Glomerular visceral epithelial cell (primary cell): ENCODE data around the gene ATP9B.

Source experiments
- DNase-seq: peaks from one replicate; pipeline ENCODE4 v3.0.0-alpha.2; 2016; ENCODE audit errors: extremely low spot score

ATP9B gene

DNA sequence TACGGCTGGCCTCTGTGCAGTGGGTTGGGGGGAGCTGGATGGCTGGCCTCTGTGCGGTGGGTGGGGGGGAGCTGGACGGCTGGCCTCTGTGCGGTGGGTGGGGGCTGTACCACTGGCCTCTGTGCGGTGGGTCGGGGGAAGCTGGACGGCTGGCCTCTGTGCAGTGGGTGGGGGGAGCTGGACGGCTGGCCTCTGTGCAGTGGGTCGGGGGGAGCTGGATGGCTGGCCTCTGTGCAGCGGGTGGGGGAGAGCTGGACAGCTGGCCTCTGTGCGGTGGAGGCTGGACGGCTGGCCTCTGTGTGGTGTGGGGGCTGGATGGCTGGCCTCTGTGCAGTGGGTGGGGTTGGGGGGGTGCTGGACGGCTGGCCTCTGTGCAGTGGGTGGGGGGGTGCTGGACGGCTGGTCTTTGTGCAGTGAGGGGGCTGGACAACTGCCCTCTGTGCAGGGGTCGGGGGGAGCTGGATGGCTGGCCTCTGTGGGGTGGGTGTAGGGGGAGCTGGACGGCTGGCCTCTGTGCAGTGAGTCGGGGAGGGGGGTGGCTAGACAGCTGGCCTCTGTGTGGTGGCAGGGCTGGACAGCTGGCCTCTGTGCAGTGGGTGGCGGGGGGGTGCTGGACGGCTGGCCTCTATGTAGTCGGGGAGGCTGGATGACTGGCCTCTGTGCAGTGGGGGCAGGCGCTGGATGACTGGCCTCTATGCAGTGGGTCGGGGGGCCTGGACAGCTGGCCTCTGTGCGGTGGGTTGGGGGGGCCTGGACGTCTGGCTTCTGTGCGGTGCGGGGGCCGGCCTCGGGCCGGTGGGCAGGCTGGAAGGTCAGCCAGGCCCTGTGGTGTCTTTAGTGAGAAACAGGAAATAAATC lies 358.4 kb downstream of the ATP9B start:
- DNase-seq: no peak
